ENCODE measurements around the gene STUM. TPM values are rescaled to one million over a fixed set of nuclear protein-coding genes. Genes with fewer than 3 reads are reported as not detected.

The STUM gene
- total RNA-seq, 4 donors from 2014 or later: 1.4 to 4.1 (median 3.3) TPM

GRCh38 chr1:226627924-226628611, 79.5 kb downstream of the STUM start:
- intact Hi-C loops (cut with DNase I; ENCODE audit: low total_unique reads) (no loop called here), in situ Hi-C loops (cut with MboI; ENCODE audit: low pct_ligation_motif_present in 1 of 4, low pct_unique_long_range_greater_than_20kb in 1 of 4, low sequenced_read_pairs in 3 of 4) (loop anchor here in 1 of 4 donors (25.0 kb wide), 1 partner anchor 809 kb away; no protein-coding TSS in a partner anchor)
- H3K4me3 ChIP-seq: no peak overlapping the region
- peaks cover 2 to 31% (median 15%) of the 10 kb centered on the region in 4 donors for H3K4me1 ChIP-seq
- WGBS, 2 donors (ENCODE audit: low coverage in 1 of 2): 80 to 85% methylated on average over 4 to 11 of the region's 11 CpGs
- no peaks in the 10 kb centered on the region for H3K27me3 ChIP-seq
- DNase-seq: no peak
- H3K36me3 ChIP-seq: no peaks in the 10 kb centered on the region
- H3K9me3 ChIP-seq: no peaks in the 10 kb centered on the region
- peak overlapping the region in 2 of 4 donors; percentile 47 to 61 for H3K27ac ChIP-seq
- TF ChIP-seq CTCF (IDR thresholded peaks at IDR 0.05) (no peak), EP300 (IDR thresholded peaks at IDR 0.05; ENCODE audit: low read depth) (no peak), POLR2A (IDR thresholded peaks at IDR 0.05) (no peak), POLR2AphosphoS5 (IDR thresholded peaks at IDR 0.05) (no peak)

- Histone ChIP-seq H3K4me3 (no peak overlapping the region), H3K36me3 (no peaks in the 10 kb centered on the region), H3K27ac (peak overlapping the region; percentile 7 to 61 (median 36)), H3K9me3 (no peaks in the 10 kb centered on the region), H3K4me1 (peaks cover 7 to 37% (median 17%) of the 10 kb centered on the region in 4 donors), H3K27me3 (no peaks in the 10 kb centered on the region)
- in situ Hi-C loops (cut with MboI; ENCODE audit: low pct_ligation_motif_present in 1 of 4, low pct_unique_long_range_greater_than_20kb in 1 of 4, low sequenced_read_pairs in 3 of 4) (loop anchor here in 1 of 4 donors (25.0 kb wide), 1 partner anchor 809 kb away; no protein-coding TSS in a partner anchor), intact Hi-C loops (cut with DNase I; ENCODE audit: low total_unique reads) (no loop called here)
- peak; percentile 10 for DNase-seq
- WGBS, 2 donors (ENCODE audit: low coverage in 1 of 2): 20 to 58% methylated on average over 1 to 10 of the region's 10 CpGs
- TF ChIP-seq POLR2AphosphoS5 (IDR thresholded peaks at IDR 0.05) (peak in 1 of 3 donors; percentile 11), POLR2A (IDR thresholded peaks at IDR 0.05) (no peak)
Measured at GRCh38 chr1:226628612-226629155, 80.1 kb downstream of the STUM start.

- 93% methylated on average over 17 of the region's 18 CpGs; no CpG with 5 or more reads in 1 of the 2 donors for WGBS, 2 donors (ENCODE audit: low coverage in 1 of 2)
- intact Hi-C loops (cut with DNase I; ENCODE audit: low total_unique reads) (no loop called here), in situ Hi-C loops (cut with MboI; ENCODE audit: low pct_ligation_motif_present in 1 of 4, low pct_unique_long_range_greater_than_20kb in 1 of 4, low sequenced_read_pairs in 3 of 4) (loop anchor here in 1 of 4 donors (25.0 kb wide), 1 partner anchor 808 kb away; no protein-coding TSS in a partner anchor)
- TF ChIP-seq POLR2A (IDR thresholded peaks at IDR 0.05) (no peak), CTCF (IDR thresholded peaks at IDR 0.05) (no peak), POLR2AphosphoS5 (IDR thresholded peaks at IDR 0.05) (no peak), EP300 (IDR thresholded peaks at IDR 0.05; ENCODE audit: low read depth) (no peak)
- Histone ChIP-seq H3K4me1 (peaks cover 12 to 44% (median 23%) of the 10 kb centered on the region in 4 donors), H3K36me3 (no peaks in the 10 kb centered on the region), H3K27ac (peak overlapping the region; percentile 7 to 61 (median 36)), H3K9me3 (no peaks in the 10 kb centered on the region), H3K27me3 (no peaks in the 10 kb centered on the region), H3K4me3 (no peak overlapping the region)
- peak; percentile 6 for DNase-seq
Measured at GRCh38 chr1:226629210-226629895, 80.8 kb downstream of the STUM start.

- Histone ChIP-seq H3K27me3 (no peaks in the 10 kb centered on the region), H3K9me3 (no peaks in the 10 kb centered on the region), H3K4me1 (peaks cover 12 to 45% (median 23%) of the 10 kb centered on the region in 4 donors), H3K4me3 (no peak overlapping the region), H3K27ac (peak overlapping the region in 3 of 4 donors; percentile 26 to 61 (median 47)), H3K36me3 (no peaks in the 10 kb centered on the region)
- TF ChIP-seq EP300 (IDR thresholded peaks at IDR 0.05; ENCODE audit: low read depth) (no peak), POLR2AphosphoS5 (IDR thresholded peaks at IDR 0.05) (no peak), POLR2A (IDR thresholded peaks at IDR 0.05) (no peak), CTCF (IDR thresholded peaks at IDR 0.05) (no peak)
- WGBS, 2 donors (ENCODE audit: low coverage in 1 of 2): 83 to 93% methylated on average over 1 to 6 of the region's 6 CpGs
- no peak for DNase-seq
- intact Hi-C loops (cut with DNase I; ENCODE audit: low total_unique reads): loop anchor here (5.0 to 10.0 kb wide), 2 partner anchors 65 to 197 kb away; no protein-coding TSS in a partner anchor
- in situ Hi-C loops (cut with MboI; ENCODE audit: low pct_ligation_motif_present in 1 of 4, low pct_unique_long_range_greater_than_20kb in 1 of 4, low sequenced_read_pairs in 3 of 4): loop anchor here in 2 of 4 donors (10.0 to 25.0 kb wide), 2 partner anchors 195 to 807 kb away; no protein-coding TSS in a partner anchor
Measured at GRCh38 chr1:226629896-226630550, 81.5 kb downstream of the STUM start.

Data from transverse colon (tissue), 4 donors.